ENCODE results near the gene SEZ6L2. TPM values are rescaled to one million over a fixed set of nuclear protein-coding genes. Genes with fewer than 3 reads are reported as not detected.

Gene SEZ6L2
- total RNA-seq, 2 experiments from 2014 or later: not detected

GRCh38 chr16:29908719-29909220 lies 9.4 kb upstream of the SEZ6L2 start:
- ATAC-seq (ENCODE audit: poor library complexity) (no peak), DNase-seq (no peak)
- Mint-ChIP-seq H3K4me3 (no peak overlapping the region), H3K27me3 (no peaks in the 10 kb centered on the region), H3K27ac (no peak overlapping the region), H3K9me3 (no peaks in the 10 kb centered on the region), H3K36me3 (ENCODE audit: low read depth) (peaks cover 17% of the 10 kb centered on the region), H3K4me1 (ENCODE audit: low read depth) (no peaks in the 10 kb centered on the region)
- H3K36me3 ChIP-seq (ENCODE audit: insufficient read depth, low read length): peaks cover 8% of the 10 kb centered on the region
- no peaks in the 10 kb centered on the region for H3K27me3 ChIP-seq (ENCODE audit: control insufficient read depth in 1 of 2, insufficient read depth in 2 of 2, low read length in 2 of 2)
- intact Hi-C loops (cut with DNase I, micrococcal nuclease): no loop called here
- CTCF ChIA-PET: no interaction called here
- POLR2A ChIA-PET: interaction anchor here (2.4 kb wide), 1 partner anchor 17 kb away, joined by 8 read pairs; the partner anchor contains the start of gene KCTD13
- H3K9me3 ChIP-seq (ENCODE audit: control insufficient read depth in 1 of 2, insufficient read depth in 1 of 2, low read length in 2 of 2): no peaks in the 10 kb centered on the region
- no peak overlapping the region for H3K27ac ChIP-seq (ENCODE audit: low read depth in 1 of 2, low read length in 2 of 2)
- H3K4me3 ChIP-seq (ENCODE audit: low read length): no peak overlapping the region
- no peak for TF ChIP-seq CTCF (IDR thresholded peaks at IDR 0.05)
- peaks cover 2% of the 10 kb centered on the region for H3K4me1 ChIP-seq (ENCODE audit: insufficient read depth, low read length)

GRCh38 chr16:29907973-29908372 lies 8.6 kb upstream of the SEZ6L2 start:
- Mint-ChIP-seq H3K27ac (no peak overlapping the region), H3K36me3 (ENCODE audit: low read depth) (peaks cover 11% of the 10 kb centered on the region), H3K9me3 (no peaks in the 10 kb centered on the region), H3K4me1 (ENCODE audit: low read depth) (peaks cover 4% of the 10 kb centered on the region), H3K4me3 (no peak overlapping the region), H3K27me3 (no peaks in the 10 kb centered on the region)
- TF ChIP-seq CTCF (IDR thresholded peaks at IDR 0.05): no peak
- Histone ChIP-seq H3K36me3 (ENCODE audit: insufficient read depth, low read length) (peaks cover 4% of the 10 kb centered on the region), H3K4me1 (ENCODE audit: insufficient read depth, low read length) (peaks cover 2% of the 10 kb centered on the region), H3K4me3 (ENCODE audit: low read length) (no peak overlapping the region), H3K27me3 (ENCODE audit: control insufficient read depth in 1 of 2, insufficient read depth in 2 of 2, low read length in 2 of 2) (no peaks in the 10 kb centered on the region), H3K27ac (ENCODE audit: low read depth in 1 of 2, low read length in 2 of 2) (no peak overlapping the region), H3K9me3 (ENCODE audit: control insufficient read depth in 1 of 2, insufficient read depth in 1 of 2, low read length in 2 of 2) (no peaks in the 10 kb centered on the region)
- CTCF ChIA-PET: interaction anchor here (0.6 kb wide), 1 partner anchor 260 kb away, joined by 3 read pairs; no protein-coding TSS in a partner anchor
- no peak for ATAC-seq (ENCODE audit: poor library complexity)
- intact Hi-C loops (cut with DNase I, micrococcal nuclease): no loop called here
- POLR2A ChIA-PET: interaction anchor here (1.4 kb wide), 1 partner anchor 18 kb away, joined by 4 read pairs; the partner anchor contains the start of gene KCTD13
- no peak for DNase-seq

DNA sequence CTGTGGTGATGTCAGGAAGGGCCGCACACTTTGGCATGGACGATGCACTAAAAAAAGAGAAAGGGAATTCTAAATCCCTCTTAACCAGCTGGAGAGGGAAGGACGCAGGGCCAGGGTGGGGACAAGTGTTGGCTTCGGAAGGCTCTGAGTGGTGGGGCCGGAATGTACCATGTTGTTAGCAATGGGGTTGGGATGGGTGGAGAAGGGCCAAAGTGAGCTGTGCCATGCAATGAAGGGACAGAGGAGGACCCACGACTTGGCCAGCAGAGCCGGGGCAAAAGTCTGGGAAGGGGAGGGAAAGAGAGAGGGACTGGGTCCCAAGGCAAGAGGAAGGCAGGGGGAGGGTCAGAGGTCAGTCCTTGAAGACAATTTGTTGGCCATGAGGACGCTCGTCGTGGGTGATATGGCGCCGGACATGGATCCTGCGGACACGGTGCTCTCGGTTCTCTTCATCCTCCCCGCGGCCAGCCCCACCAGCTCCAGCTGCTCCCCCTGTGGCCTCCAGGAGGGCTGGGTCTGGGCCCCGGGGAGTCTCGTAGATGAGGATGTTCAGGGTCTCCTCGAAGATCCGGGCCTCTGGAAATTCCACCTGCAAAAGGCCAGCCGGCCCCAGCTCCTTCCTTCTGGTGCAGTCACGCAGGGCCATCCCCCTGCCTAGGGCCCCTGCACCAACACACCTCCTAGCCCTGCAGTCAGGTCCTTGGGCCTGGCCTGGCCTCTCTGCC lies 7.3 kb upstream of the SEZ6L2 start:
- POLR2A ChIA-PET: interaction anchor here (1.4 kb wide), 1 partner anchor 19 kb away, joined by 4 read pairs; the partner anchor contains the start of gene KCTD13

More for the DNA sequence above, 7.3 kb upstream of the SEZ6L2 start:
- Mint-ChIP-seq H3K27me3 (no peaks in the 10 kb centered on the region), H3K4me1 (ENCODE audit: low read depth) (peaks cover 4% of the 10 kb centered on the region), H3K4me3 (no peak overlapping the region), H3K9me3 (no peaks in the 10 kb centered on the region), H3K27ac (no peak overlapping the region), H3K36me3 (ENCODE audit: low read depth) (peaks cover 7% of the 10 kb centered on the region)
- CTCF ChIA-PET: no interaction called here
- no peak overlapping the region for H3K4me3 ChIP-seq (ENCODE audit: low read length)
- ATAC-seq (ENCODE audit: poor library complexity) (no peak), DNase-seq (no peak)
- TF ChIP-seq CTCF (IDR thresholded peaks at IDR 0.05): no peak
- H3K27ac ChIP-seq (ENCODE audit: low read depth in 1 of 2, low read length in 2 of 2): no peak overlapping the region
- no peaks in the 10 kb centered on the region for H3K9me3 ChIP-seq (ENCODE audit: control insufficient read depth in 1 of 2, insufficient read depth in 1 of 2, low read length in 2 of 2)
- peaks cover 2% of the 10 kb centered on the region for H3K4me1 ChIP-seq (ENCODE audit: insufficient read depth, low read length)
- peaks cover 4% of the 10 kb centered on the region for H3K36me3 ChIP-seq (ENCODE audit: insufficient read depth, low read length)
- H3K27me3 ChIP-seq (ENCODE audit: control insufficient read depth in 1 of 2, insufficient read depth in 2 of 2, low read length in 2 of 2): no peaks in the 10 kb centered on the region
- intact Hi-C loops (cut with DNase I, micrococcal nuclease): no loop called here
